Measurements from ENCODE around the gene FZD8. TPM values are rescaled to one million over a fixed set of nuclear protein-coding genes. Genes with fewer than 3 reads are reported as not detected.

FZD8 gene
- total RNA-seq, 1 experiment from 2014 or later, result 13.8 TPM

- no peak overlapping the region for H4K91ac ChIP-seq (ENCODE audit: insufficient read length, low read depth, low read length)
- no peak overlapping the region for H2BK5ac ChIP-seq (ENCODE audit: insufficient read length, low read length)
- no peak overlapping the region for H2BK120ac ChIP-seq (ENCODE audit: low read depth, low read length, poor library complexity, severe bottlenecking)
- peaks cover 2 to 11% (median 9%) of the 10 kb centered on the region in 3 experiments; a peak in 5 of 7 replicates for H3K36me3 Mint-ChIP-seq (ENCODE audit: insufficient read depth in 1 of 3, low read depth in 3 of 3)
- no peak overlapping the region for H3K14ac ChIP-seq (ENCODE audit: insufficient read depth, low read length)
- H3K23ac ChIP-seq (ENCODE audit: insufficient read length, low read depth, low read length), result no peak overlapping the region
- peaks cover 2 to 4% of the 10 kb centered on the region in 2 experiments; a peak in 3 of 5 replicates for H3K9me3 Mint-ChIP-seq
- DNase-seq, result no peak
- no peak overlapping the region for H3K27ac ChIP-seq (ENCODE audit: insufficient read length, low read depth, low read length)
- no peaks in the 10 kb centered on the region; the same call in 1 of the 2 replicates for H3K27me3 Mint-ChIP-seq (ENCODE audit: low read depth)
- no peak overlapping the region for H3T11ph ChIP-seq (ENCODE audit: low read length)
- H3K4me1 Mint-ChIP-seq, result peaks cover 0 to 6% of the 10 kb centered on the region in 2 experiments; a peak in 2 of 4 replicates
- H3K4me3 Mint-ChIP-seq, result no peak overlapping the region
- no peak overlapping the region for H4K8ac ChIP-seq (replicated peaks; ENCODE audit: insufficient read length, low read depth, low read length)
- no peak overlapping the region for H4K5ac ChIP-seq (ENCODE audit: insufficient read length, low read depth, low read length)
- no peak overlapping the region for H3K27ac Mint-ChIP-seq
- no peaks in the 10 kb centered on the region for H4K20me1 ChIP-seq (ENCODE audit: control insufficient read depth, insufficient read depth, insufficient read length)
- no peak overlapping the region for H2BK12ac ChIP-seq (ENCODE audit: insufficient read length, low read depth, low read length)
- H3K4me1 ChIP-seq (ENCODE audit: insufficient read depth, low read length), result no peaks in the 10 kb centered on the region
- no peak for TF ChIP-seq CTCF (conservative IDR thresholded peaks at IDR 0.05)
- H3K79me2 ChIP-seq (ENCODE audit: insufficient read depth, low read length), result no peaks in the 10 kb centered on the region
- no peak overlapping the region for H3K9ac ChIP-seq (ENCODE audit: extremely low read depth, insufficient read length, low read length)
- H3K23me2 ChIP-seq (ENCODE audit: insufficient read length, low read depth, low read length, poor library complexity, severe bottlenecking), result no peaks in the 10 kb centered on the region
- H3K27me3 ChIP-seq (ENCODE audit: insufficient read depth, low read length), result no peaks in the 10 kb centered on the region
- no peak overlapping the region for H3K4me2 ChIP-seq (ENCODE audit: insufficient read depth, insufficient read length, low read length)
- no peak overlapping the region for H2AFZ ChIP-seq (ENCODE audit: low read length)
- WGBS (ENCODE audit: extremely low coverage, insufficient read length, low lambda C conversion rate), result no CpG with 5 or more reads among the region's 3 CpGs
- no peak overlapping the region for H3K4ac ChIP-seq (ENCODE audit: low read depth, low read length)
- H3K79me1 ChIP-seq (ENCODE audit: insufficient read depth, low read depth, low read length, poor library complexity, severe bottlenecking), result no peaks in the 10 kb centered on the region
- H2AK5ac ChIP-seq (ENCODE audit: insufficient read length, low read length), result no peak overlapping the region
- H2BK15ac ChIP-seq (ENCODE audit: low read depth, low read length), result no peak overlapping the region
- no peaks in the 10 kb centered on the region for H3K9me3 ChIP-seq (ENCODE audit: control insufficient read depth, low read depth, low read length)
- H3K18ac ChIP-seq (ENCODE audit: insufficient read length, low read depth, low read length), result no peak overlapping the region
- no peak overlapping the region for H3K56ac ChIP-seq (ENCODE audit: insufficient read length, low read depth, low read length)
- H2BK20ac ChIP-seq (ENCODE audit: low read depth, low read length, poor library complexity, severe bottlenecking), result no peak overlapping the region
Measured at GRCh38 chr10:35650894-35651293, 8.8 kb upstream of the FZD8 start.

All from H9 (cell line).